GM04503 (cell line): ENCODE results near the gene SAP30.

Experiments
- DNase-seq: peaks from one replicate; pipeline ENCODE4 v3.0.0-alpha.2; 2012; ENCODE audit warnings: low read depth

The SAP30 gene

GRCh38 chr4:173367946-173368345, 2.8 kb upstream of the SAP30 start:
- no peak for DNase-seq

- DNase-seq = no peak
Measured at GRCh38 chr4:173370130-173370476, 651 bp upstream of the SAP30 start.

DNA sequence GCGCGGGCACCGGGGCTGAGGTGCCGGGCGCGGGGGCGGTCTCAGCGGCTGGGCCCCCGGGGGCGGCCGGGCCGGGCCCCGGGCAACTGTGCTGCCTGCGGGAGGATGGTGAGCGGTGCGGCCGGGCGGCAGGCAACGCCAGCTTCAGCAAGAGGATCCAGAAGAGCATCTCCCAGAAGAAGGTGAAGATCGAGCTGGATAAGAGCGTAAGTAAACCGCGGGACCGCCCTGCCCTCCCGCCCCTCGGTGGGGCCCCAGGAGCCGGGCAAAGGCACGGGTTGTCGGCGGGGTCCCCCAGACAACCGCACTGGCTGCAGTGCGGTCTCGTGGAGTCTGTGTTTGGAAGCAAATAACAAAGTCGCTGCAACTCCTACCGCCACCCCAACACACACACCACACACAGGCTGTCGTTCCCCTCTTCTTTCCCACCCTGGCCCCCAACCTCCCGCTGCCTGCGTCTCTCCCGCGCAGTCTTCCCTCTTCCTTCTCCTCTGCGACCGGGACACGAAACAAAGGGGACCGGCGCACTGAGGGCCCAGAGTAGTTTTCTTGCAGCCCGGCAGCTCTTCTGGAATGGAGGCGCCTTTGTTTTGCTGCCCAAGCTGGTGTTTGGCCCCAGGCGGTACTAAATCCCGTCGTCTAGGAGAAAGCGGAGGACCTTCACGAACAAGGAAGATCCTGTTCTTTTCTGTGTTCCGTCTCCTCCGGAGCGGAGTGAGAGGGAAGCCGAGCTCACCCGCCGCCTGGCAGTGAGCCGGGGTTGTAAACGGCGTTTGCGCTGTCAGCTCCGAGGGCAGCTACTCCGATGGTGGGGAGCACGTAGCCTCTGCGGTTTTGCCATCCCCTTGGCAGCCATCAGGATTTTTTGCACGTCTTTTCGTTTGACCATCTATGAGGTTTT, 788 bp downstream of the SAP30 start:
- peak; percentile 34 for DNase-seq

- DNase-seq = no peak
Measured at GRCh38 chr4:173374588-173374987, 3.8 kb downstream of the SAP30 start.

GRCh38 chr4:173379929-173380328, 9.2 kb downstream of the SAP30 start:
- DNase-seq = no peak

DNA sequence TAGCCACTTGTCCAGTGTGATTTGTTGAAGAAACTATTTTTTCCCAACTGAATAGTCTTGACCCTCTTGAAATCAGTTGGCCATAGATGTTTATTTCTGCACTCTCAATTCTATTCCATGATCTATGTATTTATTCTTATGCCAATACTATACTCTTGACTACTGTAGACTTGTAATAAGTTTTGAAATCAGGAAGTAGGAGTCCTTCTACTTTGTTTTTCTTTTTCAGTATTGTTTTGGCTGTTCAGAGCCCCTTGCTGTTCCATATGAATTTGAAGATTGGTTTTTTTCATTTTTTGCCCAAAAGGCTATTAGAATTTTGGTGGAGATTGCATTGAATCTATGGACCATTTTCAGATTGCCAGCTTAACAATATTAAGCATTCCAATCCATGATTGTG, 10.2 kb downstream of the SAP30 start:
- no peak for DNase-seq

GRCh38 chr4:173381610-173382009, 10.9 kb downstream of the SAP30 start:
- no peak for DNase-seq

DNA sequence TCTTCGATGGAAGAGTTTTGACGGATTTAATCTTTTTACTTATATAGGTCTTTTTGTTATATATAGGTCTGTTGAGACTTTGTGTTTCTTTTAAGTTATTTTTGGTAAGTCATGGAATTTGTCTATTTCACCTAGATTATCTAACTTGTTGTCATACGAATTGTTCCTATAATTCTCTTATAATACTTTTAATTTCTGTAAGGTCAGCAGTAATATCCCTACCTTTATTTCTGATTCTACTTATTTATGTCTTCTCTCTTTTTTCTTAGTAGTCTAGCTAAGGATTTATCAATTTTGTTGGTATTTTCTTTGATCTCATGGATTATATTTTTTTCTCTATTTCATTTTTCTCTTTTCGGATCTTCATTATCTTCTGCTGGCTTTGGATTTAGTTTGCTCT, 11.6 kb downstream of the SAP30 start:
- DNase-seq = no peak

- no peak for DNase-seq
Measured at GRCh38 chr4:173386751-173387150, 16.0 kb downstream of the SAP30 start.

GRCh38 chr4:173391701-173392100, 20.9 kb downstream of the SAP30 start:
- no peak for DNase-seq

GRCh38 chr4:173397604-173398003, 26.9 kb downstream of the SAP30 start:
- no peak for DNase-seq

GRCh38 chr4:173398220-173398619, 27.5 kb downstream of the SAP30 start:
- DNase-seq = no peak

GRCh38 chr4:173398779-173399415, 28.1 kb downstream of the SAP30 start, which contains the start of gene SCRG1:
Gene SCRG1, minus strand, starts transcription at chr4:173399116. Its CDS starts 7,702 bp downstream, at chr4:173391414.
- no peak for DNase-seq

DNA sequence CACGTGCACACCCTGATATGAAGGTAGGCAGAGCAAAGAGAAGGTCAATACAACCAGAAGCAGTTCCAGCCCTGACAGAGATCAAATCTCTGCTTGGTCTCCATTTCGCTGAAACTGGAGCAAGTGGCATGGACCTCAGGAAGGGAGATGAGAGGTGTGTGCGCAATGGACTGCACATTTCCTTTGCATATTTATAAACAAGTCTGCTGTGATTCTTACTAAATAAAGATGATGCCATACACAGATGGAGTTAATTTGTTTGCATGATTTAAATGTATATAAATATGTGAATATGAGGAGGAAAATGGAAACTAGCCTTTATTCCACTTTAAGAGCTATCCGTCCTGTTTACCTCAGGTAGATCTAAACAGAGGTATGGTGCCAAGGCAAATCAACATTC, 30.3 kb downstream of the SAP30 start:
- no peak for DNase-seq

GRCh38 chr4:173403051-173403450, 32.3 kb downstream of the SAP30 start:
- DNase-seq = no peak

DNA sequence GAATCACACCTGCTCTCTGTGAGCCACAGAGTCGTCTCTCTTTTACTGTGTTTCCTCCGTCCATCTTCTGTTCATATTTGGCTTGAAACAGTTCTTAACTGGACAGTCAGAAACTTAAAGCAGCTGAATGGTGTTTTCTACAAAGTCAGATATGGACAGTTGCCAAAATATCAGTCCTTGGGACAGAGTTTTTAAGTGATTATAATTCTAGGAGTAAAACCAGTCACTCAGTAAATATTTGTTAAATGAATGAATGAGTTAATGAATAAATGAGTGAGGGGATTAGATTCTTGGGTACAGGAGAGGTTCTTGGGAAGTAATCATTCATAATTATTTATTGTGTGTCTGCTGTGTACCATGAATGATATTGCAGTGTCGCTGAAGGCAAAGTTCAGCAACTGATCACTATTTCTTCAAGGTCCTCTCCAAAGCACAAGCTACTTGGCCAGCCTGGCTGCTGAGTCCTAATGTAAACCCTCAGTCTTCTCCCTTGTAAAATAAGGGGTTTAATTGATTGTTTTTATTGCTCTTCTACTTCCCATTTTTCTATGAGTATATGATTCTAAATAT, 33.6 kb downstream of the SAP30 start:
- DNase-seq = no peak

GRCh38 chr4:173405840-173406606, 35.3 kb downstream of the SAP30 start:
- no peak for DNase-seq

GRCh38 chr4:173410079-173410478, 39.3 kb downstream of the SAP30 start:
- DNase-seq = no peak

DNA sequence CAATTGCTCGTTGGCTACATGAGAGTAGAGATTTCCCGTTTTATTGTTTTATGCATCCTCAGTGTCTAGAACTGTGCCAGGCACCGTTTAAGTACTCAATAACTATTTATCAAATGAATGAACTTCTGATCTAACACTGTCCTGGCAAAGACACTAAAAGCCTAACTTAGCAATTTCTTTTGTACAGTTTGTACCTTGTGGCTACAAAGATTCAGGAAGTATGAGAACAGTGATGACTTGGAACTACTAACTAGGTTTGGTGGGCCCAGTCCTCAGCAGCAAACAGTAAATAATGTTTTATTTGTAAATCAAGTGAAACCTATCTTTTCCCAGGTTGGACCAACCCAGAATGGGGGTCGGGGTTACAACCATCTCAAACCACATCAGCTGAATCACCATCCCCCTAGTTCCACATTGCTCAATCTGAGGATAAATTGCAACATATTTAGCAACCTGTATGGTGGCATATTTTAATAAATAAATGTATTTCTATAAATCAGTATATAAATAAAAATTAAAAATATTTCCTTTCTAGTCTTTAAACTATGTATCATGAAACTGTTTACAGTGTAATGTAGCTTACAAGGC, 40.4 kb downstream of the SAP30 start:
- DNase-seq = no peak

GRCh38 chr4:173413036-173413435, 42.3 kb downstream of the SAP30 start:
- no peak for DNase-seq

DNA sequence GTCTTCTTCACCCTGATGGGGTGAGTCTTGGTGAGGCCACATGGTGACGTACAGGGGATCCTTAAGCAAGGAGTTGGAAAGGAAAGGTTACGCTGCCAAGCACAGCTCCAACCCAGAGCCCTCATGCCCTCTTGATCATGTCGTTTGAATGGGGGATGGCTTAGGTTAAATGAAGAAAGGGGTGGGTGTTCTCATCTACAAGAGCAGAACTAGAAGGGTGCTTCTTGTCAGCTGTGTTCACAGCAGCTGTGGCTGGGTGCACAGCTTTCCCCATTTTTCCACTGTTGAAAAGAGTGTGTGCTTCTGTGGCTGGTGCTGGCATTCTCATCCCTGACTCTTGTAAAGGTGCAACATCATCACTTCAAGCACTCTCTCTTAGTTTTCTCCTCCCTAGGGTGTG, 43.7 kb downstream of the SAP30 start:
- DNase-seq = no peak

DNA sequence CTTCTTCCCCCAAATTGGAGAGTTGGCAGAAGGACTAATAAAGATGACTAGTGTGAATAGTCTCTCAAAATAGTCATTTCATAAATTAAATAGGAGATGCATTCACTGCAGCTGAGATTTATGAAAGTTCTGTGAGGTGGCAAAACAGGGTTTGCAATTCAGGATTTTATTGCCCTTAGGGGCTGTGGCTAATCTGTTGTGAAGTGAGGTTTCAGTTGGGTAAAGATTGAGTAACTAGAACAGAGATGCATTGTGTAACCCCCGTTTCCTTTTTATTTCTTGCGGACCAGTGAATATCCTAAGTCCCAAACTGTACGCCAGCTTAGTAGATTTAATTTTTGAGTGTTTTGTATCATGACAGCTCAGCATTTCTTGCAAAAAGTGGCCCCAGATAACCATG, 44.3 kb downstream of the SAP30 start:
- DNase-seq = no peak
